Psoas muscle (tissue), 8 donors: ENCODE data around the gene WDR17. TPM values are rescaled to one million over a fixed set of nuclear protein-coding genes. Genes with fewer than 3 reads are reported as not detected.

Experiments
- ATAC-seq, 4 donors: fragments of 200-7000 bp; cut with Tn5 transposase; one replicate each; pipeline ENCODE4 v1.9.1; 2020; ENCODE audit warnings: moderate library complexity in 3 of 4, mild to moderate bottlenecking in 2 of 4
- DNase-seq, 2 donors: peaks; one replicate each; pipeline ENCODE4 v3.0.0-alpha.2; 2020
- H3K27ac ChIP-seq: fragments of 200-600 bp; one replicate; pipeline ENCODE4 v1.8.0; 2022
- H3K27me3 ChIP-seq, 3 donors: fragments of 200-600 bp in 1 of 3; one replicate each; pipeline versions ENCODE4 v1.6.1 to v1.8.0; 2013 to 2022; ENCODE audit warnings: low read length in 2 of 3, mild to moderate bottlenecking in 2 of 3, moderate library complexity in 1 of 3; ENCODE audit not compliant: insufficient read depth in 3 of 3
- H3K36me3 ChIP-seq, 2 donors: fragments of 200-600 bp in 1 of 2; one replicate each; pipeline versions ENCODE4 v1.6.1 to v1.8.0; 2013 to 2022; ENCODE audit warnings: low read depth in 1 of 2, mild to moderate bottlenecking in 1 of 2, moderate library complexity in 1 of 2; ENCODE audit not compliant: insufficient read depth in 1 of 2
- H3K4me1 ChIP-seq: fragments of 200-600 bp; one replicate; pipeline ENCODE4 v1.8.0; 2022
- H3K4me3 ChIP-seq: fragments of 200-600 bp; one replicate; pipeline ENCODE4 v1.8.0; 2022; ENCODE audit warnings: mild to moderate bottlenecking
- H3K9me3 ChIP-seq: fragments of 200-600 bp; one replicate; pipeline ENCODE4 v1.8.0; 2022
- CTCF ChIP-seq: fragments of 200-600 bp; IDR thresholded peaks from one replicate; pipeline ENCODE4 v1.8.0; 2022; ENCODE audit warnings: antibody characterized with exemption
- WGBS, 3 donors: extraction: QIAGEN DNeasy Blood & Tissue Kit; methylation state at CpG; one replicate each; pipeline versions ENCODE4 v1.1.6 to v1.1.7; 2013; 5-methylcytosine and 5-hydroxymethylcytosine counted together
- intact Hi-C, 2 donors: fragments of 100-400 bp; cut with DNase I; formaldehyde crosslinking; loops; one replicate each; pipeline versions ENCODE4 v1.11.0 to v1.14.2; 2022
- long read RNA-seq, 2 donors: library from polyadenylated mRNA; unstranded; transcript quantifications; one replicate each; pipeline ENCODE4 v2.0.0, GENCODE V29; 2021
- polyA plus RNA-seq, 3 donors: library from polyadenylated mRNA; stranded (reverse); fragments of 200-250 nt; gene quantifications; one replicate each; pipeline ENCODE4 v1.2.3, GENCODE V29; 2013
- total RNA-seq, 4 donors: library from RNA; stranded (reverse); fragmentation: NEBNext Ultra II Directional in 2 of 4; extraction: Animal tissue kit (Norgen Biotek cat#: 25700) in 2 of 4; gene quantifications; one replicate each; pipeline versions ENCODE4 v1.2.1 to v1.2.4, GENCODE V29; 2021 to 2023
- donor health status: healthy with polysubstance abuse.
- donor health status: DM: no; HTN: no; CAD: no; lungs with moderate emphysema.
- donor health status: Bipolar disorder and iron deficiency.
- donor health status: healthy.
- donor health status: DM: yes; HTN: yes; CAD: no.
- donor health status: DM: no; HTN: no; CAD: no.
- donor health status: DM: no; HTN: no; CAD: no.
- donor health status: DM: yes; HTN: yes; CAD: no.

WDR17 gene
- total RNA-seq (under 1 TPM; 0.46 to 0.75 (median 0.49) TPM), polyA plus RNA-seq (under 1 TPM; 0.08 to 0.26 (median 0.08) TPM)
- long read RNA-seq, donor 1: 0 reads
- long read RNA-seq, donor 2: 0 reads

GRCh38 chr4:176065435-176066291, at the start of gene WDR17:
Gene WDR17, plus strand, starts transcription at chr4:176065841. Its CDS starts 45,740 bp downstream, at chr4:176111581.
- Histone ChIP-seq H3K4me1 (peaks cover 3% of the 10 kb centered on the region), H3K4me3 (peak within 1 kb of the TSS; percentile 65), H3K9me3 (no peaks in the 10 kb centered on the region), H3K27me3 (no peaks in the 10 kb centered on the region), H3K27ac (no peak within 1 kb of the TSS), H3K36me3 (no peaks in the 10 kb centered on the region)
- TF ChIP-seq CTCF: no peak
- ATAC-seq (peak; percentile 87 to 99 (median 97)), DNase-seq (peak; percentile 82 to 88)
- 2% methylated on average over 50 to 55 of the region's 55 CpGs for WGBS, 3 donors
- intact Hi-C loops: no loop called here

DNA sequence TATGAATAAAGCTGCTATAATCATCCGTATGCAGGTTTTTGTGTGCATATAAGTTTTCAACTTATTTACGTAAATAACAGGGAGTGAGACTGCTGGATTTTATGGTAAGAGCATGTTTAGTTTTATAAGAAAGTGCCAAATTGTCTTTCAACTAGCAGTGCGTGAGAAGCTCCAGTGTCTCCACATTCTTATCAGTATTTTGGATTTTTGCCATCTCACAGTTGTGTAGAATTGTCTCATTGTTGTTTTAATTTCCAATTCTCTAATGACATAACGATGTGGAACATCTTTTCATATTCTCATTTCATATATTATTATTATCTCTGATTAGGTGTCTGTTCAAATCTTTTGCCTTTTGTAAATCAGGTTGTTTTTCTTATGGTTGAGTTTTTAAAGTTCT, 49.0 kb upstream of the WDR17 start:
- H3K27me3 ChIP-seq: no peaks in the 10 kb centered on the region
- no peak for ATAC-seq
- TF ChIP-seq CTCF: no peak
- H3K36me3 ChIP-seq: no peaks in the 10 kb centered on the region
- 76 to 77% (median 77%) methylated on average over 4 of the region's 4 CpGs for whole genome bisulfite sequencing, 3 donors
- H3K27ac ChIP-seq: no peak overlapping the region
- H3K4me3 ChIP-seq: no peak overlapping the region
- H3K4me1 ChIP-seq: no peaks in the 10 kb centered on the region
- no peak for DNase-seq
- H3K9me3 ChIP-seq: no peaks in the 10 kb centered on the region
- intact Hi-C loops: no loop called here

- intact Hi-C loops: no loop called here
- Histone ChIP-seq H3K9me3 (no peaks in the 10 kb centered on the region), H3K27me3 (no peaks in the 10 kb centered on the region), H3K4me3 (no peak overlapping the region), H3K36me3 (no peaks in the 10 kb centered on the region), H3K4me1 (no peaks in the 10 kb centered on the region), H3K27ac (no peak overlapping the region)
- TF ChIP-seq CTCF: no peak
- no peak for DNase-seq
- 74 to 81% (median 78%) methylated on average over 5 of the region's 5 CpGs for WGBS, 3 donors
- no peak for ATAC-seq
Observed at GRCh38 chr4:176020481-176021085, 45.1 kb upstream of the WDR17 start.

GRCh38 chr4:176030391-176030790, 35.2 kb upstream of the WDR17 start:
- 81 to 92% (median 90%) methylated on average over 2 of the region's 2 CpGs for WGBS, 3 donors
- ATAC-seq: no peak

More at GRCh38 chr4:176030391-176030790, 35.2 kb upstream of the WDR17 start:
- Histone ChIP-seq H3K4me3 (no peak overlapping the region), H3K4me1 (no peaks in the 10 kb centered on the region), H3K27ac (no peak overlapping the region), H3K9me3 (no peaks in the 10 kb centered on the region), H3K36me3 (no peaks in the 10 kb centered on the region), H3K27me3 (no peaks in the 10 kb centered on the region)
- no peak for DNase-seq
- no peak for TF ChIP-seq CTCF
- intact Hi-C loops: no loop called here
